ENCODE data around the gene GCHFR.
A peak's percentile ranks its signal among the peaks of the same experiment; 100 is the strongest.

The GCHFR gene

DNA sequence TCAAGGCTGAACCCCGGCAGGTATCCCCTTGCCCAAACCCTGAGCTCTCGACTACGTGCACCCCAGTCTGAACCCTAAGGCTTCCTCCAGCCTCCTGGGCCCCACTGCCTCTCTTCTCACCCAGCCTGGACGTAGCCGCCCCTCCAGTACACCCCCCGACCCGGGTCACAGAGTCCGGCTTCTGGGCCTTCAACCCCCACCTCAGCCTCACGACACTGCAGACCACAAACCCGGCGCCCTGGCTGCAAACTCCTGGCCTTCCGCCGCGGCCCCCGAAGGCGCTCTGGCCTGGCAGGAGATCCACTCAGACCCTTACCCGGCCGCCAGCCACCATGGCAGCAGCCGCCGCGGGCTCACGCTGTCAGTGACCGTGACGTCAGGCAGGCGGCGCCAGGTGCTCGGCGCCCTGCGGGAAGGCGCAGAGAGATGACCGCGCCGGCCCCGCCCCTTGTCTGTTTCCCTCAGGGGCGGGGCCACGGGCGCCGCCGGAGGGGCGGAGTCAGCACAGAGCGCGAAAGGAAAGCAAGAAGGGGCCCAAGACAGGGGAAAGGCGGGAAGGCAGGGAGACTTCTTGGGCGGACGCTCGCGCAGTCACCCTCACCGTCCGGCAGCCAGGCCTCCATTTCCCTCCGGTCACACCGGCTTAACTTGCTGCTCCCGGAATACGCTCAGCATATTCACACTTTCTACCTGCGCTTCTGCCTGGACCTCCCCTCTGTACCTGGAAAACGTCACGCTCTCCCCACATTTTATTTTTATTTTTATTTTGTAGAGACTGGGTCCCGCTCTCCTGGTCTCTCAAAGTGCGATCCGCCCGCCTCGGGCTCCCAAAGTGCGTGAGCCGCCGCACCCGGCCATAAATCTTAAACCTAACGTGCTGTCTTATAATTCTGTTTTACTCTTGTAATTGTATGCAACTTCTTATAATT, 8.7 kb upstream of the GCHFR start, which contains the start of gene RMDN3:
RMDN3 (minus strand) TSS at position 372 of the 929 bp plus-strand sequence. CDS start 471 bp downstream, outside the sequence.
- peak; percentile 93 for DNase-seq (ENCODE audit: low spot score)

DNA sequence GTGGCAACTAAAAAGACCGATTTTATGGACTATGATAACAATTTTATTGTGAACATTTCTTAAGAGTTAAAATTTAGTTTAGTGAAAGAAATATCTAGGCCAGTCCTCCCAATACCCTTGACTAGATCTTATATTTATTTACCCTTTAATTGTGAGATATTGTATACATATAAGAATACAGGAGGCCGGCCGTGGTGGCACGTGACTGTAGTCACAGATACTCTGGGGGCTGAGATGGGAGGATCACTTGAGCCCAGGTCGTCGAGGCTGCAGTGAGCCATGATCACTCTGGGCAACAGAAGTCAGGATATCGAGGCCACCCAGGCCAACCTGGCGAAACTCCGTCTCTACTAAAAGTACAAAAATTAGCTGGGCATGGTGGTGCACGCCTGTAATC, 8.1 kb upstream of the GCHFR start:
- peak; percentile 22 for DNase-seq (ENCODE audit: low spot score)

DNA sequence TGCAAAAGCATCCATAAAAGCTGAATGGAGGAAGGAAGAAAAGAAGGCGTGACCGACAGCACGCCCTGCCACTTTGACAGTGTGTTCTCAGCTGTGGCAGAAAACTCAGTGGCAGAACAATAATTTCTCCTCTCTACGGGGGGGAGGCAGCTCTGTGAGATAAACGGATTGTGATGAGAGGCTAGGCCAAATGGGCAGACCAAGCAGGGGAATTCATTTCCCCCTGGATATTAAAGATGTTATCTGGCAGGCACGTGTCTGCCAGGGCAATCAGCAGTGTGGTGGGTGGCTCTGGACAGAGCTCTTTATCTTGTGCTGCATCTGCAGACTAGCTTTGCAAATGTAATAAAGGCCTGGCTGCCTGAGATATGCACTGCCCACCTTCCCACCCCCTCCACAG, 6.9 kb upstream of the GCHFR start:
- DNase-seq (ENCODE audit: low spot score): no peak

DNA sequence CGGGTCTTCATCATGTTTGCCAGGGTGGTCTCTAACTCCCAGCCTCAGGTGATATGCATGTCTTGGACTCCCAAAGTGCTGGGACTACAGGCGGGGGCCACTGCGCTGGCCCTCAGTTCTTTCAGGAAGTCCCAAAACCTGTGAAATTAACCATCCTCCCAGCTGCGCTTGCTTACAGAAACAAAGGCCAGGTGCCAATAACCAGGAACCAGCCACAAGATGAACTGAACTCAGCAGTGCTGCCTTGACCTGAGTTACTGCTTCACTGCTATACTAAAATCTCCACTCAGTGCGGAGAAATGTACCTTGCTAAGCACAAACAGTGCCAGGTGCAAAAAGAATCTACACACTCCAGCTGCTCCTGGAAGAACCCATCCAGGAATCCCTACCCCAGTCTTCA, 3.9 kb upstream of the GCHFR start:
- no peak for DNase-seq (ENCODE audit: low spot score)

DNA sequence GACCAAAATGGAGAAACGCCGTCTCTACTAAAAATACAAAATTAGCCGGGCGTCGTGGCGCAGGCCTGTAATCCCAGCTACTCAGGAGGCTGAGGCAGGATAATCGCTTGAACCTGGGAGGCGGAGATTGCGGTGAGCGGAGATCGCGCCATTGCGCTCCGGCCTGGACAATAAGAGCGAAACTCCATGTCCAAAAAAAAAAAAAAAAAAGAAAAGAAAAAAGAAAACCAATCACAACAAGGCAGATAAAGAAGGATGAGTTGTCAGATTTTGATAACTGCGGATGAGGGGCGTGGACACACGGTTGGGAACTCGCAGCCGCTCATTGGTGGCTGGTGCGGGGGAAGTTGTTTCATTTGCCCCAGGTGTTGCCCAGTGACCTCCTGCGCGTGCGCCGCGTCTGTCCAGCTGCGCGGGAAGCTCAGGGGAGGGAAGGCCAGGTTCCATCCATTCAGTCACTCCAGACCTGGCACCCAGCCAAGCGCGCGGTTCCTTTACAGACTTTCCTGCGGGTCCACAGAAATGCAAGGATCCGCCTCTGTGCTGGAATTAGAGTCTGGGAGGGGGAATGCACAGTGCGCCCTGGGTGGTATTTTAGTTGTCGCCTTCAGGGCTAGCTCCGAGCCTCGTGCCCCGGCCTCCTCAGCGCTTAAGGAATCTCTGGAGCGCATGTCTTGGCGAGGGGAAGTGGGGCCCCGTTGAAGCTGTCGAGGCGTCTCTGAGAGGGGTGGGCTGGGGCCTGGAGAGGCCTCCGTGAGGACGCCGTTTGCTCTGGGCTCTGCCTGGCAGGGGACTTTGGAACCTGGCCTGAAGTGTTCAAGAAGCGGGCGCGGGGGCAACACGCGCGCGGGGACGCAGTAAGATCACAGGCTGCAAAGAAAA, 708 bp upstream of the GCHFR start:
- peak; percentile 36 for DNase-seq (ENCODE audit: low spot score)

DNA sequence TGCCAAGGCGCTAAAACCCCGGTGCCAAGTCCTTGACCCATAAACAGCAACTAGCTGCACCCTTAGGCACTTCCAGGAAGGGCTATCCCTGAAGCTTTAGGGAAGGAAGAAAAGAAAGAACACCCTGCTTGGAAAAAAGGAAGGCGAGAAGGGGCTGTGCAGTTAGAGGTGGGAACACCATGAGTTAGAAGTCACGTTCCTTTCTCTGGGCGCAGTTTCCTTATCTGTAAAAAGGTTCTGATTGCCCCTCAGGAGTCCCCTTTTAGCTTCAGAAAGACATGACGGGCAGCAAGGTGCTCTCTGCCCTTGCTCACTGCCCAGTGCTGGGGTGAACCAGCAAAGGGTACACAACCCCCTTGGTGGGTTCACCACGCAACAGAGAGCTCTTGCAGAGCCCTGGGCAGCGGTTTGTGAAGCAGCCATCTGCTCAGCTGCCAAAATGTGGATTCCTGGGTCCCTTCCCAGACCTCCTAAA, 798 bp downstream of the GCHFR start:
- DNase-seq (ENCODE audit: low spot score): peak; percentile 28

DNA sequence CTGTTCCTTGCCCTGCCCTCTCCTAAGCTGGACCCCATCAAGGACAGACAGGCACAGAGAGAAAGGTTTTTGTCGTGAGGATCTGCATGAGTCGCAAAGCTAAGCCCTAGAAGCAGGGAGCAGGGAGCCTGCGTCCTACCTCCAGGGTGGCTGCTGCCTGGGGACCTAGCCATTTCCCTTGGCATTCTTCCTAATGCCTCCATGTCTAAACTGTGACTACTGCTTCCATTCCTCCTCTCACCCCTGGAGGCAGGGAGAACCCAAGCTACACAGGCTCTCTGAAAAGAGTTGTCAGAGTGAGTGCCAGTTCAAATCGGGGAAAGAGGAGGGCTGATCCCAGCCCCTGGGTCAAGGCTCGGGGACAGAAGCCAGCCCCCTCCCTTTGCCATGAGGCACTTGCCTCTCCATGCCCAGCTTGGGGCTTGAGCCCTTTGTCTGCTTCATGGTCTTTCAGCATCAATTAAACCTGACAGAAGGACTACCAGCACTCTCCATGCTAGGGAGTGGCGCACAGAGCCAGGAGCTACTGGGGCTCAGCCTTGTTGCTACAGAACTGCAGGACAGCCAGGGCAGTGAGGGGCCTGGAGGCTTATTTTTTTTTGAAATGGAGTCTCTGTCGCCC, 2.4 kb downstream of the GCHFR start:
- no peak for DNase-seq (ENCODE audit: low spot score)

DNA sequence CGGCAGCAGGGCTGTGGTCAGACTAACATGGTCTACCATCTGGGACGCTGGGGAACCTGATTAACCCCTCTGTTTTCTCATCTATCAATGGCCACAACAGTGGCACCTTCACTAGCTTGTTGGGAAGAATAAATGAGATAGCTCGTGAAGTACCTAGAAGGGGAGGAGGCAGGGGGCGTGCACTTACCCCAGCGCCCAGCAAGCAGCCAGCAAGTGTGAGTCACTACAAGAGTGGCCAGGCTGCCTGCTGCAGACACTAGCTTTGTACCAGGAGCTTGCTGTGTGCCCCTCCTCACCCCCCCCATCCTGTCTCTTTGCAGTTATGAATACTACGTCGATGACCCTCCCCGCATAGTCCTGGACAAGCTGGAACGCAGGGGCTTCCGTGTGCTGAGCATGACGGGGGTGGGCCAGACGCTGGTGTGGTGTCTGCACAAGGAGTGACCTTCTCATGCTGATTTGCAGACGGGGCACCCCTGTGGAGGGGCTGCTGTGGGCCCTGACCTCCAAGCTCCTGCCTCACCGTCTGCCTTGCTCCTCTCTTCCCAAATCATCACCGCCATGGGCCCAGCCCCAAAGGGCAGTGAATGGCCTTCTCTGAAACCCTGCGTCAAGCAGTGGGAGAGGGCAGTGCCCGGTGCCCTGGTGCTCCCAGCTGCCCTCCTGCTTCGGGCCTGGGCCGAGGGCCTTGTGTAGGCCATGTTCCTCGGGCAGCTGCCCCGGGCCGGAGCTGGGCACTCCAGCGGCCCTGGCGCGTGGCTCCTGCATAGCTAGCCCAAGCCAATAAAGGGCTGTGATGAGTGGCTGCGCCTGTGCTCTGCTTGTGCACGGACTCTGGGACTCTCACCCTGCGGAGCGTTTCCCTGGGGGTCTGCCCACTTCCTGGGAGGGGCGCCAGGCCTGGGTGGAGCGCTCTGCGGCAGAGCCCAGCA, 3.3 kb downstream of the GCHFR start:
- DNase-seq (ENCODE audit: low spot score): peak; percentile 34

DNA sequence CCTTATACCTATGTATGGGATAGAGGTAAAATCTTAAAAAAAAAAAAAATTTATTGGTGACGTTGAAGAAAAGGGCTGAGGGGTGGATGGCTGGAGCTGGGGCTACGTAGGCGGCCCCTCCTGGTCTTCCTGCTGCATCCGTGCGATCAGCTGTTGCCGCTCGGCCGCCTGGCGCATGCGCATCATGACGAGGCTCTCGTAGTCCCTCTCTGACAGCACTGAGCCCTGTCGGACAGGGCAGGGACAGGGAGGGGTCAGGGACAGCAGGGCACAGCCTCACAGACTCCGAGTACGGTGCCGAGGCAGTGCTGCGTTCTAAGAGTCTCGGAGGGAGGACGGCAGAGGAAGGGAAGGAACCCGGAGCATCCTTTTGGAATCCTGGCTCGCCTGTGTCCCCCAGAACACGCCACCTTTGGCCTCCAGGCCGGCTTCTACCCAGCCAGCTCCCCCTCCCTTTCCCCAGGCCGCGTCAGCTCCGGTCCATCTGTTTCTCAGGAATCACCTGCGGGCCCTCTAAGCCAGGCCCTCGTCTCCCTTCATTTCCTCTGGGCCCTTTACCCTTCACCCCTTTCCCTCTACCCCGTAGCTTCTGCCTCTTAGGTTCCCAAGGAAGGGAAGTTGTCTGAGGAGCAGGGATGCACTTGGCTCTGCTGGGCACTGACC, 4.1 kb downstream of the GCHFR start:
- DNase-seq (ENCODE audit: low spot score): no peak

DNA sequence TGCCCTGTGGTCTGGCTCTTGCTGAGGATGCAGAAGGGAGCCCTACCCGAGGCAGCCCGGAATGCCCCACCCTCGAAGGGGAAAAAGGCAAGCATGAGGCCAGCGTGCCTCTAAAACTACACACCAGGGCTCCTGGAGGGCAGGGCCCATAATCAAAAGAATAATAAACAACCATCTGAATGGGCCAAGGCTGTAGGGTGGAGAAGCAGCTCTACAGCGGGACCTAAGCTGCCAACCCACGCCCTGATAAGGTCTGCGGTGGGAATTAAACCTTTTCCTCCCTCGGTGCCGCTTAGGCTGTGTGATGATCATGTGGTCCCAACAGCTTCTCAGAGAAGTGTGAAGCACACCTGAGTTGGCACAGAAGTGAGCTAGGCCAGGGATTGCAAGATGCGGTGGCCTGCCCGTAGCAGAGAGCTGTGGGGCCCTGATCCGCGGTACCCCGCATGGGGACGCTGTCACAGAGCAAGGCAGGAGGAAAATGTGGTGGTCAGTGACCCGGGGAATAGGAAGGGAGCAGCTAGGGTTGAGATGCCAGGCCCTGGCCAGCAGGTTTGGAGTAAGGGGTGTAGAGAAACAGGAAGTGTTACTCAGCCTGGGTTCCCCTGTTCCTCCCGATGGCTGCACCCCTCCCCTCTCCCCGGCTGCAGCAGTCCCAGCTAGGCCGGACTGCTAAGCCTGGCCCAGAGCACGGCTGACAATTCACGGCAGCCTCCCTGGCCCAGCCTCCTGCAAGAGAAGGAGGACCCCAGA, 4.8 kb downstream of the GCHFR start:
- no peak for DNase-seq (ENCODE audit: low spot score)

DNA sequence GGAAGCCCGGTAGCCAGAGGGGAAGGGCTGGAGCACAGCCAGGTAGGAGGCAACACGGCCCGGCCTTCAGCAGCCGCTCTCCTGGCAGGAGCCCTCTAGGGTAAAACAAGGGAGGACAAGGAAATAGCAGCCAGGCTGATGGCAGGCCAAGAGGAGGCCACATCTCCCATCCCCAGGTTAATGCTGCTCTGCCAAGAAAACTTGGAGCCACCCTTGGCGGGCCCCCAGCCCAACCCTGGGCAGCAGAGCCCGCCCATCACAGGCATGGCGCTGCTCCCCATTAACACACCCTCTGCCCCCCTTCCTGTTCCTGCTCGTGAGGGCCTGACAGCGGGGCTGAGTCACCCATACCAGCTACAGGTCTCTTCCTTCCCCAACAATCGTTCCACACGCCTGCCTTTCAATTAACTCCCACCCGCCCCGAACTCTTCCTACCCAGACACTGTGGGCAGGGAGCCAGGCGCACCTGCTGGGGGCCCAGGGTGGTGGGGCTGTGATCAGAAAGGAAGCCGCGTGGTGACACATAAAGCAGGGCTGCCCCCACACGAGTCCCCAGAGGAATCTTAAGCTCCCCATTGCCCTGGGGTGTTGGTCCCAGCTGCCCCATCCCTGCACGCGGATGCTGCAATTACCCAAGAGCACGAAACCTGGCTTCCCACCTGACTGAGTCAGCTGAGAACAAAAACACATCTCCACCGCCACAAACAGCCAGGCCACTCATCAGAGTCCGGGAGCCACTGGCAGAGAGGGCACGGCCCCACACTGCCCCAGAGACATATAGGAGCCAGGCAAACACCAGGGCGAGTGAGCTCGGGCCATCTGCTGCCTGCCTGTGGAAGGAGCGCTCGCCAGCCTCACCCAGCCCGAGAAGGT, 5.6 kb downstream of the GCHFR start, which contains the start of gene C15orf62:
C15orf62 (plus strand) TSS at position 707 of the 873 bp plus-strand sequence. CDS start 516 bp downstream, outside the sequence.
- no peak for DNase-seq (ENCODE audit: low spot score)

DNA sequence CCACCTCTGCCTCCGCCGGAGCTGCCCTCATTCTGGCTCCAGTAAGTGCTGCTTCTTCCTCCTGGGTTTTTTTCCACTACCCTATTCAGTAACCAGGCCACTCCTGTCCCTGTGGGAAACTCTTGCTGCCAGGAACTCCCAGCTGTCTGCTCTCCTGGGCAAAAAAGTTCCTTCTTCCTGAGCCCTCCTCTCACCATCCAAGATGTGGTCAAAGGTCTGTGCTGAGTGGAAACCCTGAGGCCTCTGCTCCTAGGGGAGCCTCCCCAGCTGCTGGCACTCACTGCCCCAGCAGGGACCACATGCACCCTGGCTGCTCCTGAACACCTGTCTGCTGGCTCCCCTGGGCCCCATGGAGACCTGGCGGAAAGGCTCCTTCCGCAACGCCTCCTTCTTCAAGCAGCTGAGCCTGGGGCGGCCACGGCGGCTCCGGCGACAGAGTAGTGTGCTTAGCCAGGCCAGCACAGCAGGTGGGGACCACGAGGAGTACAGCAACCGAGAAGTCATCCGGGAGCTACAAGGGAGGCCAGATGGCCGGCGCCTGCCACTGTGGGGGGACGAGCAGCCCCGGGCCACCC, 6.4 kb downstream of the GCHFR start:
- no peak for DNase-seq (ENCODE audit: low spot score)

DNA sequence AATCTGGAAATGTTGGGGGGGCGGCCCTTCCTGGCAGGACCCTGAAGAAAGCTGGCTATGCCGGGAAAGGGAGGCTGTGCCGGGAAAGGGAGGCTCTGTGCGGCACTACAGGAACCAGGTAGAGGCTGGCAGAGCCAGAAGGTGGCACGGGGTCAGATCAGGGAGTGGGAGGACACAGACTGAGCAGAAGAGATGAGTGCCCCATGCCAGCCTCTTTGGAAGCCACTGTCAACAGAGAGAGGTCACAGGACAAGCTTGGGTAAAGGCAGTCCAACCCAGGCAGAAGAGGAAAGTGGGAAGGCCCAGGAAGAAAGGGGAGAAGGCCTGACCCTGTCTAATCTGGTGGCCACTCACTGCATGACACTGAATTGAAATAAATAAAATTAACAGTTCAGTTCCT, 7.4 kb downstream of the GCHFR start:
- no peak for DNase-seq (ENCODE audit: low spot score)

DNA sequence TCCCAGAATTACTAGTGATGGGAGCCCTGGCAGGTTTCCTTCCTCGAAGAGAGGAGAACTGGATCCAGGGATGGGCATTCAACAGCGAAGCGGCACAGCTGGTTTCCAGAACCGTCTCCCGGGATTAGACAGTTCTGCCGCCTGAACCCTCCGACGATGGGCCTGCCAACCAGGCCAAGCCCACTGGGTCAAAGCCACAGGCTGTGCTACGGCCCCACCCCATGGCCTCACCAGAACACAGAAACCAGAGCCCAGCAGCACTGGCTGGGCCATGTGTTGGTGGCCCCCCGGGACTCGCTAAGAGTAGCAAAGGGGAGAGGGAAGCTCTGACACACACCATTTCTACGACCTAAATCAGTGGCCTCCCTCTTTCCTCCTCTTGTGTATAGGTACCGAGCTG, 8.1 kb downstream of the GCHFR start:
- no peak for DNase-seq (ENCODE audit: low spot score)

DNA sequence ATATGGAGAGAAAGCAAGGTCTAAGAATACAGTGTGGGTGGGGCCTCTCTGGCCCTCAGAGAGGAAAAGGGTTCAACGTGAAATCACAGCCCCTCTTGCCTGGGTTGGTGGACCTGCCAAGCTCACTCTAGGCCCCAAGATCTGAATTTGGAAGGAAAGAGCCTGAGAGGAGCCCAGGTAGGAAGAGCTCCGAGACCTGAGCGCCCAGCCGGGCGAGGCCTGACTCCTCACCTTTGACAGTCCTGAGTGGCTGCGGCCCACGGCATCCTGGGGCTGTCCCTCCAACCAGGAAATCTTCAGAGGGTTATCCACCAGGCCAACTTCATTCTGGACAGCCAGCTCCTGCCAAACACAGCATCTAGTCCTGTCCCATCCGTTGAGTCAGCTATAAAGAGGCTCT, 9.6 kb downstream of the GCHFR start:
- DNase-seq (ENCODE audit: low spot score): no peak

DNA sequence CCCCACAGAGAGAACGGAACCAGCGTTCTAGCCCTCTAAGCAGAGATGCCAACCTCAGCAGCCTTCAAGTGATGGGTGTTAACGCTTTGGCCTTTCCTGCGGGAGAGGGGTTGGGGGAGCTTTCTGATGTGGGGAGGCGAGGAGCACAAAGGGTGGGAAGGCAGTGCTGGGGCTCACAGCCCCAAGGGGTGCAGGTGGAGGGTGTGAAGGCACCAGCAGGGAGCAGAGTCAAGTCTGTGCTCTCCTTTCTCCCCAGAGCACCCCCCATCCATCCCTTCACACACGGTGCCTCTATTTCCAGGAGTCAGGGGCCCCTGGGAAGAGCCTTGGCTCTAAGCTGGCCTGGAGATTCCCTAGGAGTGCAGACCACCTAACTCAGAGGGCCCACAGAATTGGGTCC, 10.0 kb downstream of the GCHFR start:
- DNase-seq (ENCODE audit: low spot score): no peak

DNA sequence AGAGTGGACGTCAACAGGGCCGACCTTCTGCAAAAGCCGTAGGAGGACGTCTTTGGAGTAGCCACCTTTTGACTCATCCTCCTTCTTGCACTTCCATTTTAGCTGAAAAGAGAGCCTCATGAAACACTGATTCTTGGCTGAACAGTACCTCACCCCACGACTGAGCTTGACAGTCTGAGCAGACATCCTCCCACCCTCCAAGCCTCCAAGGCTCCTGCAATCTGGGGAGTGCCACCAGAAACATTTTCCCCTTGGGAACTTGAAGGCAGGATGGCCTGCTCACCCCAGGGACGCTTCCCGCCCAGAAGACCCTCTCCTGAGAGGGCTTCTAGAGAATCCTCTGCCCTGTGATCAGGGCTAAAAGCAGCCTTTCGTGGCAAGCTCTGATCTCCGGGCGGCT, 11.1 kb downstream of the GCHFR start:
- DNase-seq (ENCODE audit: low spot score): no peak

All from RKO (cell line).